Mesenchymal stem cell (in vitro differentiated cells and primary cell): ENCODE results near the gene SHROOM1.

Experiments used
- DNase-seq: peaks from one replicate; pipeline ENCODE4 v3.0.0-alpha.2; 2013
- H2AFZ ChIP-seq: one replicate; pipeline ENCODE4 v1.6.1; 2013; ENCODE audit warnings: low read depth, mild to moderate bottlenecking, control low read depth, inconsistent platforms, low read length, moderate library complexity
- H2AK5ac ChIP-seq: 2 replicates; pipeline ENCODE4 v1.6.1; 2013; ENCODE audit warnings: low read length, moderate library complexity, mild to moderate bottlenecking, inconsistent platforms; ENCODE audit not compliant: severe bottlenecking
- H2BK120ac ChIP-seq: one replicate; pipeline ENCODE4 v1.6.1; 2013; ENCODE audit warnings: low read depth, mild to moderate bottlenecking, inconsistent platforms, low read length, moderate library complexity
- H2BK12ac ChIP-seq, 2 experiments: one replicate each; pipeline ENCODE4 v1.6.1; 2013; ENCODE audit warnings: inconsistent platforms in 2 of 2, low read length in 2 of 2, mild to moderate bottlenecking in 2 of 2, moderate library complexity in 2 of 2, control low read depth in 1 of 2
- H2BK15ac ChIP-seq: one replicate; pipeline ENCODE4 v1.6.1; 2013; ENCODE audit warnings: mild to moderate bottlenecking, low read depth, inconsistent platforms; ENCODE audit not compliant: poor library complexity, severe bottlenecking
- H2BK5ac ChIP-seq: 2 replicates; pipeline ENCODE4 v1.6.1; 2013; ENCODE audit warnings: low read depth, mild to moderate bottlenecking, low read length, control low read depth, inconsistent platforms; ENCODE audit not compliant: poor library complexity, severe bottlenecking
- H3K14ac ChIP-seq, 2 experiments: one replicate each; pipeline ENCODE4 v1.6.1; 2013; ENCODE audit warnings: inconsistent platforms in 2 of 2, low read length in 2 of 2, control low read depth in 1 of 2, mild to moderate bottlenecking in 1 of 2, moderate library complexity in 1 of 2
- H3K18ac ChIP-seq, 2 experiments: one replicate each; pipeline ENCODE4 v1.6.1; 2013; ENCODE audit warnings: inconsistent platforms in 2 of 2, low read length in 2 of 2, control low read depth in 1 of 2, low read depth in 1 of 2, mild to moderate bottlenecking in 1 of 2
- H3K23ac ChIP-seq, 2 experiments: one replicate each; pipeline ENCODE4 v1.6.1; 2013; ENCODE audit warnings: inconsistent platforms in 2 of 2, low read length in 2 of 2, mild to moderate bottlenecking in 2 of 2, moderate library complexity in 2 of 2, control low read depth in 1 of 2
- H3K27ac ChIP-seq: 2 replicates; pipeline ENCODE4 v1.5.1; 2013; ENCODE audit warnings: mild to moderate bottlenecking, moderate library complexity, low read length, control low read depth, inconsistent platforms; ENCODE audit not compliant: poor library complexity, severe bottlenecking
- H3K27me3 ChIP-seq, 2 experiments: 2 replicates each; pipeline versions ENCODE4 v1.6.1 to v1.7.0; 2013; ENCODE audit warnings: low read length in 2 of 2, mild to moderate bottlenecking in 2 of 2, moderate library complexity in 2 of 2, control low read depth in 1 of 2, inconsistent platforms in 1 of 2; ENCODE audit not compliant: control insufficient read depth in 1 of 2, insufficient read depth in 1 of 2
- H3K36me3 ChIP-seq, 2 experiments: 2 replicates each; pipeline versions ENCODE4 v1.6.1 to v1.7.0; 2013; ENCODE audit warnings: low read length in 2 of 2, control low read depth in 1 of 2, inconsistent platforms in 1 of 2, low read depth in 1 of 2, mild to moderate bottlenecking in 1 of 2; ENCODE audit not compliant: insufficient read depth in 2 of 2, control insufficient read depth in 1 of 2
- H3K4ac ChIP-seq, 2 experiments: one replicate each; pipeline ENCODE4 v1.6.1; 2013; ENCODE audit warnings: inconsistent platforms in 2 of 2, low read length in 2 of 2, mild to moderate bottlenecking in 2 of 2, moderate library complexity in 2 of 2, control low read depth in 1 of 2, low read depth in 1 of 2
- H3K4me1 ChIP-seq: 2 replicates; pipeline ENCODE4 v1.6.1; 2013; ENCODE audit warnings: low read depth, low read length, control low read depth; ENCODE audit not compliant: control insufficient read depth, insufficient read depth
- H3K4me2 ChIP-seq: 2 replicates; pipeline ENCODE4 v1.6.1; 2013; ENCODE audit warnings: low read length, mild to moderate bottlenecking, inconsistent platforms; ENCODE audit not compliant: poor library complexity, severe bottlenecking
- H3K4me3 ChIP-seq, 2 experiments: 2 replicates each; pipeline versions ENCODE4 v1.5.1 to v1.7.0; 2013; ENCODE audit warnings: low read length in 2 of 2, mild to moderate bottlenecking in 2 of 2, control low read depth in 1 of 2, low read depth in 1 of 2; ENCODE audit not compliant: insufficient read depth in 1 of 2
- H3K79me1 ChIP-seq: replicated peaks from 2 replicates; pipeline ENCODE4 v1.6.1; 2013; ENCODE audit warnings: mild to moderate bottlenecking, control low read depth, low read length, inconsistent platforms; ENCODE audit not compliant: poor library complexity, severe bottlenecking
- H3K9ac ChIP-seq: 2 replicates; pipeline ENCODE4 v1.7.0; 2013; ENCODE audit warnings: mild to moderate bottlenecking, low read length, moderate library complexity
- H3K9me3 ChIP-seq: 2 replicates; pipeline ENCODE4 v1.7.0; 2013; ENCODE audit warnings: mild to moderate bottlenecking, low read length; ENCODE audit not compliant: control insufficient read depth
- H4K8ac ChIP-seq: one replicate; pipeline ENCODE4 v1.6.1; 2013; ENCODE audit warnings: inconsistent platforms, mild to moderate bottlenecking, low read length, moderate library complexity
- H4K91ac ChIP-seq: one replicate; pipeline ENCODE4 v1.6.1; 2013; ENCODE audit warnings: mild to moderate bottlenecking, low read length, inconsistent platforms
- WGBS: methylation state at CpG from one replicate; pipeline ENCODE4 v1.1.7; 2013; ENCODE audit warnings: mixed read lengths; 5-methylcytosine and 5-hydroxymethylcytosine counted together

Gene SHROOM1

GRCh38 chr5:132819468-132819867 is 11.0 kb downstream of the SHROOM1 start:
- Histone ChIP-seq H3K27ac (no peak overlapping the region), H3K18ac (no peak overlapping the region), H3K4ac (no peak overlapping the region), H3K27me3 (no peaks in the 10 kb centered on the region), H3K4me3 (peak overlapping the region in 1 of 2 experiments; percentile 26), H3K79me1 (no peaks in the 10 kb centered on the region), H3K4me1 (peaks cover 15% of the 10 kb centered on the region), H3K36me3 (peaks cover 2 to 6% of the 10 kb centered on the region in 2 experiments), H2AK5ac (no peak overlapping the region), H2BK120ac (no peak overlapping the region), H2BK5ac (no peak overlapping the region), H3K9me3 (no peaks in the 10 kb centered on the region), H2BK12ac (no peak overlapping the region), H3K14ac (no peak overlapping the region), H2BK15ac (no peak overlapping the region), H3K9ac (peak overlapping the region; percentile 19), H3K23ac (no peak overlapping the region), H3K4me2 (no peak overlapping the region), H4K8ac (no peak overlapping the region), H2AFZ (no peak overlapping the region), H4K91ac (no peak overlapping the region)
- DNase-seq, result no peak
- 92% methylated on average over 26 of the region's 26 CpGs for WGBS

GRCh38 chr5:132817011-132817410 is 13.4 kb downstream of the SHROOM1 start:
- Histone ChIP-seq H3K9ac (no peak overlapping the region), H3K79me1 (no peaks in the 10 kb centered on the region), H3K36me3 (peaks cover 0 to 7% of the 10 kb centered on the region in 2 experiments), H4K8ac (no peak overlapping the region), H3K4me2 (no peak overlapping the region), H3K27ac (no peak overlapping the region), H2BK12ac (no peak overlapping the region), H2AK5ac (no peak overlapping the region), H3K18ac (no peak overlapping the region), H2BK5ac (no peak overlapping the region), H2BK15ac (no peak overlapping the region), H3K4me1 (peaks cover 21% of the 10 kb centered on the region), H2BK120ac (no peak overlapping the region), H3K23ac (no peak overlapping the region), H3K14ac (no peak overlapping the region), H4K91ac (no peak overlapping the region), H3K9me3 (no peaks in the 10 kb centered on the region), H3K4me3 (no peak overlapping the region), H2AFZ (no peak overlapping the region), H3K27me3 (peaks cover 12 to 19% of the 10 kb centered on the region in 2 experiments), H3K4ac (no peak overlapping the region)
- DNase-seq, result no peak
- no CpG with 5 or more reads among the region's 1 CpG for WGBS

DNA sequence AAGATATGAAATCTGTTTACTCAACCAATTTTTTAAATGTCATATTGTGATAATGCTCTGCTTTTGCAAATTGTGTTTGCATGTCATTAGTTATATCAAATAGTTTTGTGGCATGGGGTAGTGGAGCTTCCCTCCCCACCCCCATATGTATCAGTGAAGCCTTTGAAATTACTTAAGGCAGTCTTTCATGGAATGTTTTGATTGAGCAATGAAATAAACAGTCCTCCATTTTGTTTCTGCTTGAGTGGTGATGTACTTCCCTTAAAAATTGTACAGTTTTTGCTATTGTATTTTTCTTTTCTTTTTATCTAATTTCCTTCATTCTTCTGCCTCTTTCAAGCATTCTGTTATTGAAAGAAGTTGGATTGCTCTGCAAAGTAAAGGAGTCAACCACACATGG is 13.9 kb downstream of the SHROOM1 start:
- H2BK15ac ChIP-seq, result no peak overlapping the region
- no peak overlapping the region for H4K8ac ChIP-seq
- H2BK5ac ChIP-seq, result no peak overlapping the region
- peaks cover 21% of the 10 kb centered on the region for H3K4me1 ChIP-seq
- DNase-seq, result peak; percentile 22
- H2BK120ac ChIP-seq, result no peak overlapping the region
- H3K14ac ChIP-seq, result no peak overlapping the region
- H2BK12ac ChIP-seq, result no peak overlapping the region
- H3K27ac ChIP-seq, result no peak overlapping the region
- no peak overlapping the region for H4K91ac ChIP-seq
- no peak overlapping the region for H3K4me3 ChIP-seq
- no peaks in the 10 kb centered on the region for H3K79me1 ChIP-seq
- peaks cover 0 to 7% of the 10 kb centered on the region in 2 experiments for H3K36me3 ChIP-seq
- no peak overlapping the region for H2AK5ac ChIP-seq
- H3K23ac ChIP-seq, result no peak overlapping the region
- no peak overlapping the region for H2AFZ ChIP-seq
- peaks cover 15 to 24% of the 10 kb centered on the region in 2 experiments for H3K27me3 ChIP-seq
- no peaks in the 10 kb centered on the region for H3K9me3 ChIP-seq
- no peak overlapping the region for H3K18ac ChIP-seq
- H3K4ac ChIP-seq, result no peak overlapping the region
- no peak overlapping the region for H3K9ac ChIP-seq
- H3K4me2 ChIP-seq, result no peak overlapping the region

DNA sequence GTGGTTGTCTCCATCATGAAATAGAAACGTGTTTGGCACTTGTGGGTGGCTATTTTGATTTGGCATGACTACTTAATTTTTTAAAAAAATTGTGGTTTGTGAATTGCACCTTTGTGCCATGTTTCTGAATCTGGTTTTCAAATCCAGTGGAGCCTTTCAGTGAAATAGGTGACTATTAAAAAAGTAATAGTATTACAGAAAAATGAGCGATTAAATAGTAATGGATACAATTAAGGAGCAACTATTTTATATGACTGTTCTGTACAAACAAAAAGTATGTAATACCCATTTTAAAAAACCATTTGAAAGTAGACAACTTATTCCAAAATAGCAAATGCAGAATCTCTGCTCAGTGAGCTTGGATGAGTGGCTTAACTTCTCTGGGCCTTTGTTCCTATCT is 14.4 kb downstream of the SHROOM1 start:
- H3K79me1 ChIP-seq, result no peaks in the 10 kb centered on the region
- H2BK12ac ChIP-seq, result no peak overlapping the region
- H3K4ac ChIP-seq, result no peak overlapping the region
- no peak overlapping the region for H2AK5ac ChIP-seq
- H2AFZ ChIP-seq, result no peak overlapping the region
- peaks cover 0 to 7% of the 10 kb centered on the region in 2 experiments for H3K36me3 ChIP-seq
- peaks cover 15 to 29% of the 10 kb centered on the region in 2 experiments for H3K27me3 ChIP-seq
- 91% methylated on average over 1 of the region's 2 CpGs for WGBS
- H2BK15ac ChIP-seq, result no peak overlapping the region
- H3K9me3 ChIP-seq, result no peaks in the 10 kb centered on the region
- no peak overlapping the region for H4K8ac ChIP-seq
- H2BK5ac ChIP-seq, result no peak overlapping the region
- H3K9ac ChIP-seq, result no peak overlapping the region
- H3K27ac ChIP-seq, result no peak overlapping the region
- no peak overlapping the region for H3K14ac ChIP-seq
- no peak overlapping the region for H2BK120ac ChIP-seq
- no peak overlapping the region for H3K4me3 ChIP-seq
- no peak overlapping the region for H3K18ac ChIP-seq
- DNase-seq, result no peak
- H3K23ac ChIP-seq, result no peak overlapping the region
- H3K4me2 ChIP-seq, result no peak overlapping the region
- H3K4me1 ChIP-seq, result peaks cover 19% of the 10 kb centered on the region
- no peak overlapping the region for H4K91ac ChIP-seq
